Measurements from ENCODE around the gene KRTAP22-2.

The KRTAP22-2 gene

GRCh38 chr21:30561957-30562356, 28.2 kb downstream of the KRTAP22-2 start:
- no peak for DNase-seq

GRCh38 chr21:30561264-30561895, 28.8 kb downstream of the KRTAP22-2 start, which contains the start of gene KRTAP19-7:
TSS of gene KRTAP19-7 (minus strand) at chr21:30561314. CDS start at chr21:30561289, 25 bp downstream.
- DNase-seq = no peak

DNA sequence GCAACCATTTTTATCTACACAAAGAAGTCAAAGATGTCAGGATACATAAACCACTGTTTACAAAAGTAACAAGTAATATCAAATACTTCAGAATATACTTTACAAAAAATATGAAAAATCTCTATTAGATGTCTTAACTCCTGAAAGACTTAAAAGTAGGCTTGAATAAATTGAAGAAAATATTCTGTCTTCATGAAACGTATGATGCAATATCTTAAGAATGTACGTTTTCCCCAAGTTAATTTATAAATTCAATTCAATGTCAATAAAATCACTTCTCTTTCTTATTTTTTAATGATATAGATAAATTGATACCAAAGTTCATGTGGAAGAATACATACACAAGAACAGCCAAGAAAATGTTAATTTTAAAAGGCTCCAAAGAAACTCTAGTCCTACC, 35.1 kb downstream of the KRTAP22-2 start:
- DNase-seq = no peak

GRCh38 chr21:30552782-30553181, 37.4 kb downstream of the KRTAP22-2 start:
- no peak for DNase-seq

DNA sequence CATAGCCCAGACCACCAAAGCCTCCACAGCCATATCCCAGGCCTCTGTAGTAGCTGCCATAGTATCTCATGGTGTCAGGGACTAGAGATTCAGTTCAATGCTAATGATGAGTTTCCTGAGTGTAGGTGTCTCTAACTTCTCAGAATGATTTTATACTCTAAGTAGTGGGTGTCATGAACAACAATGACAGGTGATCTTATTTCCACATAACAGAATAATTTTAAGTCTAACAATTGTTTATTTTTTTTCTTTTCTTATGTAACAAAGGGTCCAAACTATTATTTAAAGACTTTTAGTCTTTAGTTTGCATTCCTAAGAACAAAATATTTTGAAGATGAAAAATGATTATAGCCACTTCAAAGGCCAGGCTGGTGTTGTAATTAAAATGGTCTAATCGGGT, 48.4 kb downstream of the KRTAP22-2 start, which contains the start of gene KRTAP19-6:
Gene KRTAP19-6 (minus strand): TSS at position 101 of the 400 bp plus-strand sequence. CDS start 31 bp downstream, at position 70.
- no peak for DNase-seq

Measured in CD4-positive, alpha-beta T cell treated with Interleukin-6 for 4 hours (primary cell).